Stromal cell of bone marrow (primary cell): ENCODE data around the gene SEMA4G.
"Not testable (repeated sequence)": the region's sequence is repeated elsewhere in the genome, so short reads cannot be mapped to it uniquely, and the experiment has no call there.

ENCODE experiments used
- DNase-seq: peaks from one replicate; pipeline ENCODE4 v3.0.0-alpha.2; 2012; ENCODE audit warnings: low read depth

Gene SEMA4G

DNA sequence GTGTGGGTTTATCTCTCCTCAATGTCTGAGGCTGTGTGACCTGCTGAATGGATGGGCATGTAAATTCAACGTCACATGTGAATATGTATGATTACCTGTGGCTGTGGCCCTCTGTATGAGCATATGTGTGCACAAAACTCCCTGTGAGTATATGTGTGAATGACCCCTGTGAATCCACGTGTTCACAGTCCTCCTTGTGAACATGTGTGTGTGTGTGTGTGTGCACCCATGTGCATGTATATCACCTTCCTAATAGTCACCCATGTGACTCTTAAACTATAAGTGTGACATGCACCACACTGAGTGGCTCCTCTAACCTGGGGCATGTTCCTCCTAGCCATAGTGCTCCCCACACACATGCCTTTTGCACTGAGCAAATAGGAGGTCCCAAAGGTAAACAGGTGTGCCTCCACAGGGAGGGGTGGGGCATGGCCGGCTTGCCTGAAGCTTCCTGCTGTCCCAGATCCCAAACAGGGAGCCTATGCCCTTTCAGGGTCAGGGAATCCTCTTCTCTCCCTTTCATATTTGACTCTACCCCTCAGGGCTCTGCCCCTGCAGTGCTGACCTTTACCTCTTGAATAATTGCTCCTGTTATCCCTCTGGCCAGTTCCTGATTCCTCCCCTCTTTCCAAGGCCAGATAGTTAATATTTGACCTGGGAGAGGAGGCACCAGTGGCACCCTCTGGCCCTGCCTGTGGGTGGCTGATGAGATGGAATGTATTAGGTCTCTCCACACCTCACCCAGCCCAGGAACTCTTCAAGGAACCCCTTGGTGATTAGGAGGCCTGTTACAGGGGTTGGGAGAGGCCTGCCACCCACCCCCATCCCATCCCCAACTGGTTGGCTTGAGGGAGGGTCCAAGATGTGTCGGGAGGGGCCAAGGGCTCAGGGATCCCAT is 1.9 kb downstream of the SEMA4G start:
- no peak for DNase-seq

DNA sequence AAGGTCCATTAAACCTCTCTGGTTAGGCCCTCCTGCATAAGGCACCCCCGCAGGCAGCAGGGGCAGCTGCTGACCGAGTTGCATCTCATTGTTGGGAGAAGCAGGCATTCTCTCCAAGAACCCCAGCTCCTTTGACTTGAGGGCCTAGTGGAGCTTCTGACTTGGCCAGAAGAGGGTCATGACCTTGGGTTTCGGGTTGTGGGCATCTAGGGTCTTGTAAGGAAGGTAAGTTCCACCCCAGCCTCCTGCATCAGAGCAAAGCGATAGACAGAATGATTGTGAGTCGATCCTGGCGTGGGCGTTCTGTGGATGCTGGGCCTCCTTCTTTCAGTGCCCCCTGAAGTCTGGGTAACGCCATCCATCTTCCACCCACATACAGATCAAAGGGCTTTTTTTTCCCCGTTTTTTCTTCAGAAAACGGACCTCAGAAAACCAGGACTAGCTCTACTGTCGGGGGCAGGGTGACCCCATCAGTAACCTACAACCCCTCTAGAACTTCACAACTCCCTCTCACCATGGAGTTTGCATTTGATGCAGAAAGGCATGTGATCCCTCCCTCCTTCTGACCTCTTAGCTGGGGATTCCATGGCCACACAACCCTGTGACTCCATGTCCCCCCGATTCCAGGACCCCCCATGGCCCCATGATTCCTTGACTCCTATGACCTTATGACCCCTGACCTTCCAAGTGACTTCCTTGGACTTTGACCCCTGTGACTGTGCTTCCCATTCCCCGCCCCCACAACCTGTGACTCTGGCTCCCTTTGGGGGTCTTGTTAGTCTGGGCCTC is 3.0 kb downstream of the SEMA4G start:
- no peak for DNase-seq

DNA sequence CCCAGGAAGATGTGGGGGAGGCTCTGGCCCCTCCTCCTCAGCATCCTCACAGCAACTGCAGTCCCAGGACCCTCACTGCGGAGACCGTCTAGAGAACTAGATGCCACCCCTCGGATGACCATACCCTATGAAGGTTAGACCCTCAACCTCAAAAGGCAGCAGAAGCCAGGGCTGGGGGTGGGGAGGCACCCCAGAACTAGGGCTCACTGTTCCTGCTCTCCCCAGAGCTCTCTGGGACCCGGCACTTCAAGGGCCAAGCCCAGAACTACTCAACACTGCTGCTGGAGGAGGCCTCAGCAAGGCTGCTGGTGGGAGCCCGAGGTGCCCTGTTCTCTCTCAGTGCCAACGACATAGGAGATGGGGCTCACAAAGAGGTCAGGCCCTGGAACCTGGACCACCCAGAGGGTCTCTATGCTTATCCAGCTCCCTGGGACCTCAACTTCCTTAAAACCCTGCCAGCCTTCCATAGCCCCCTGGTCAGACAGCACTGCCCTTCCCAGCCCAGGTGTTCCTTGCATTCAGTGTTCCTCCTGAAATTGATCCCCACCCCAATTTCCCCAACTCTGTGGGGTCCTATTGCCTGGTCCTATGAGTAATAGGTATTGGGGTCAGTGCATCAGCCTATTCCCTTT is 3.7 kb downstream of the SEMA4G start:
- DNase-seq: no peak

DNA sequence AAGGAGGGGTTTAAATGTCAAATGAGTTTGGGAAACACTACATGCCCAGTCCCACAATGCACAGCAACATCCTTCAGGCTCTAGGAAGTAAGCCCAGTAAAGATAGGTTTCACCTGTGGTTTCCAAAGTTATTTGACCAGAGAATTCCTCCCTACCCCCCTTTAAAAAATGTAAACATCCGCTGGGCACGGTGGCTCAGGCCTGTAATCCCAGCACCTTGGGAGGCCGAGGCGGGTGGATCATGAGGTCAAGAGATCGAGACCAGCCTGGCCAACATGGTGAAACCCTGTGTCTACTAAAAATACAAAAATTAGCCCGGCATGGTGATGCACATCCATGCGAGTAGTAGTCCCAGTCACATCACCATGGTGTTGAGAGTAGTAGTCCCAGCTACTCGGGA is 6.1 kb downstream of the SEMA4G start:
- not testable (repeated sequence) for DNase-seq

DNA sequence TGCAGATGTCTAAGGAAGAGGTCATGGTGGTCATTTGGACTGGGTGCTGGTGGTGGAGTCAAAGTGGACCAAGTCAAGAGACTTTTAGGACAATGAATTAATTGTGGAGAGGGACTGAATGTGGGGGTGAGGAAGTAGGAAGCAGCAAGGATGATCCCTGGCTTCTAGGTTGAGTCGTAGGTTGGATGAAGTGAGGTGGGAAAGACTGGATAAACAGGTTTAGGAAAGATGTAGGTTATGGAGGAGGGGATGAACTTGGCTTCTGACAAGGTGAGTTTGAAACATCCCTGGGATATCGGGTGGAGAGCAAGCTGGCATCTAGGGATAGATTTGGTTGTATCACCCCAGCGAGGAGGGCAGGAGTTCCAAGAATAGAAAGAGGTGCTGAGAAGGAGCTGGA is 7.6 kb downstream of the SEMA4G start:
- DNase-seq: no peak

DNA sequence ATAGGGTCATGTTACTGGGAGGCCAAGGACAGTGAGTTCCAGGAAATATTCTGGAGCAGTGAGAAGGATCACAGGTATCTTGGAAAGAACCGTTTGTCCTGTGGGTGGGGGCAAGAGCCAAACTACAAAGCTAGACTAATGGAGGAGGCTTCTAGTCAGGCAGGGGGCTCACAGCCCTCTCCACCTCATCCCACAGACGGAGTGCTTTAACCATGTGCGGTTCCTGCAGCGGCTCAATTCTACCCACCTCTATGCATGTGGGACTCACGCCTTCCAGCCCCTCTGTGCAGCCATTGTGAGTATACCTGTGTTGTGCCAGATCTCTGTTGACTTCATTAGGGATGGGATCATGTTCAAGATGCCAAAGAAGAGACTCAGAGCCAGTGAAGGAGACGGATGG is 8.1 kb downstream of the SEMA4G start:
- DNase-seq: no peak

DNA sequence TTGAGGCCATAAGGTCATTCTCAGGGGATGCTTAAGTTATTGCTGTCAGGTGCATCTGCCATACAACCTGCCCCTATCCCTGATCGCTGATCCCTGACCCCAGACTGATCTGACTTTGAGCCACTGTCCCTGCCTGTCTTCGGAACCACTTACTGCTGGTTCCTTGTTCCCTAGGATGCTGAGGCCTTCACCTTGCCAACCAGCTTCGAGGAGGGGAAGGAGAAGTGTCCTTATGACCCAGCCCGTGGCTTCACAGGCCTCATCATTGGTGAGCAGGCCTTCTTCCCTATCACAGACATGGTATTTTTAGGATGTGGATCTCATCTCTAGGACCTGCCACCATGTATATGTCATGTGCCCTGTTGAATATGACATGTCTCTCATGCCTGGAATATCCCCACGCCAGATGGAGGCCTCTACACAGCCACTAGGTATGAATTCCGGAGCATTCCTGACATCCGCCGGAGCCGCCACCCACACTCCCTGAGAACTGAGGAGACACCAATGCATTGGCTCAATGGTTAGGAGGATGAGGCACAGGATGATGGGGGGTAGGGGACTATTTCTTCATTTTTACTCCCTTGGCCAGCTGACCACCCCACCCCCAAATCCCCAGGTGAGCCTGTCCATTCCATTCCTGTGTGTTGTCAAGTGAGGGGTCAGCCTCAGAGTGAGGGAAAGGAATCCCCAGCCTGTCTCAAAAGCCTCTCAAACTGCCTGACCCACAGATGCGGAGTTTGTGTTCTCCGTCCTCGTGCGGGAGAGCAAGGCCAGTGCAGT is 9.0 kb downstream of the SEMA4G start:
- DNase-seq: no peak

DNA sequence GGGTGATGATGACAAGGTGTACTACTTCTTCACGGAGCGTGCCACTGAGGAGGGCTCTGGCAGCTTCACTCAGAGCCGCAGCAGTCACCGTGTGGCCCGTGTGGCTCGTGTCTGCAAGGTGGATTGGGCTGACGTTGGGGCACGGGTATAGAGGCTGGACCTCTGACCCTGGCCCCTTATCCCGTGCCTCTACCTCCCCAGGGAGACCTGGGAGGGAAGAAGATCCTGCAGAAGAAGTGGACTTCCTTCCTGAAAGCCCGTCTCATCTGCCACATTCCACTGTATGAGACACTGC is 9.5 kb downstream of the SEMA4G start:
- no peak for DNase-seq

DNA sequence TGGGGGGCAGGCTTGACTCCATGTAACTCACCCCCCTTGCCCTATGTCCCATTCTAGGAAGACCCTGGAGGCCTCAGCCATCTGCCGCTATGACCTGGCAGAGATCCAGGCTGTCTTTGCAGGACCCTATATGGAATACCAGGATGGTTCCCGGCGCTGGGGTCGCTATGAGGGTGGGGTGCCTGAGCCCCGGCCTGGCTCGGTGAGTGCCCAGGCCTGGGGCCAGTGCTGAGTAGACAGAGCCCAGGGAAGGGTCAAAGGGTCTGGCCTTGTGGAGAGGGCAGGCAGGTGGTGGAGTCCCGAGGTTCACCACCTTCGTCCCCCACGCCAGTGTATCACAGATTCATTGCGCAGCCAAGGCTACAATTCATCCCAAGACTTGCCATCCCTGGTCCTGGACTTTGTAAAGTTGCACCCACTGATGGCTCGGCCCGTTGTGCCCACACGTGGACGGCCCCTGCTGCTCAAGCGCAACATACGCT is 10.5 kb downstream of the SEMA4G start:
- no peak for DNase-seq

DNA sequence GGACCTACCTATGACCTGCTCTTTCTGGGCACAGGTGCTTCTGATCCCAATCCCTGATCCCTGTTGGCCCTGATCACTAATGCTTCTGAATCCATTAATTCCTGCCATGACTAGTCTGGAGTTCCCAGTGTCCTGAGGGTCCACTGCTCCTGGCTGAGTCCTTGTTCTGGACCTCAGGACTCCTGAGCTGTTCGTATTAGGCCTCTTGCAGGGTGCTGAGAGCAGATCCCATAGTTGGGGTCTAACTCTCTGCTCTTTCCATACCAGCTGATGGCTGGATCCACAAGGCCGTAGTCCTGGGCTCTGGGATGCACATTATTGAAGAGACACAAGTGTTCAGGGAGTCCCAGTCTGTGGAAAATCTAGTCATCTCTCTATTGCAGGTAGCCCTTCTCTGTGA is 11.0 kb downstream of the SEMA4G start:
- DNase-seq: no peak

DNA sequence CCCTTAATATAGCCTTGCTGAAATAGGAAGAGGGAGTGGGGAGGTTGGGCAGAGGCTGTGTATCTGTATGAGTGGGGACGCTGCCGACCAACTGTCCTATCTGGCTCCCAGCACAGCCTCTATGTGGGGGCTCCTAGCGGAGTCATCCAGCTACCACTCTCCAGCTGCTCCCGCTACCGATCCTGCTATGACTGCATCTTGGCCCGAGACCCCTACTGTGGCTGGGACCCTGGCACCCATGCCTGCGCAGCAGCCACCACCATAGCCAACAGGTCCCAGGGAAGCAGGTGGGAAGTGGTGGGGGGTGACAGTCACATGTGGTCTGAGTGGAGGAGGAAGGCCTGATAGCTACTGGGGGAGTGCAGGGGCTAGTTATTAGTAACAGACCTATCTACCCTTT is 11.4 kb downstream of the SEMA4G start:
- DNase-seq: no peak

DNA sequence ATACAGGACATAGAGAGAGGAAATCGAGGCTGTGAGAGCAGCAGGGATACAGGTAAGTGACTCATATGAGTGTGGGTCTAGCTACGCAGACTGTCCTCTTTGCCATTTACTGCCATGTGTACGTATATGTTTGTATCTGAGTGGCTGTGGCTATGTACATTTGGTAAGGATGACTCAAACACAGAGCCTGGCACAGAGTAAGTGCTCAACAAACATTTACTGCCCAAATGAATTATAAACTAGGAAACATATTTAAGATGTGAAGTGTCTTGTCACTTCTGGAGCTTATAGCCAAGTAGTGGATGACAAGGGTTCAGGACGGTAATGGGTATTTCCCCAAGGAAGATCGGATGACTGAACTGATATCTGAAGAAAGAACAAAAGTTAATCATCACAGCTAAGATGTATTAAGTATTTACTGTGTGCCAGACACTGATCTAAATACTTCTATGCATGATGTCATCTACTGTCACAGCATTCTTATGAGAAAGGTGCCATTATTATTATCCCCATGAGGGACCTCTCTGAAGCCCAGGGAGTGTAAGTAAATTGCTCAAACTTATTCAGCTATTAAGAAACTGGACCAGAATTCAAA is 12.0 kb downstream of the SEMA4G start:
- no peak for DNase-seq

DNA sequence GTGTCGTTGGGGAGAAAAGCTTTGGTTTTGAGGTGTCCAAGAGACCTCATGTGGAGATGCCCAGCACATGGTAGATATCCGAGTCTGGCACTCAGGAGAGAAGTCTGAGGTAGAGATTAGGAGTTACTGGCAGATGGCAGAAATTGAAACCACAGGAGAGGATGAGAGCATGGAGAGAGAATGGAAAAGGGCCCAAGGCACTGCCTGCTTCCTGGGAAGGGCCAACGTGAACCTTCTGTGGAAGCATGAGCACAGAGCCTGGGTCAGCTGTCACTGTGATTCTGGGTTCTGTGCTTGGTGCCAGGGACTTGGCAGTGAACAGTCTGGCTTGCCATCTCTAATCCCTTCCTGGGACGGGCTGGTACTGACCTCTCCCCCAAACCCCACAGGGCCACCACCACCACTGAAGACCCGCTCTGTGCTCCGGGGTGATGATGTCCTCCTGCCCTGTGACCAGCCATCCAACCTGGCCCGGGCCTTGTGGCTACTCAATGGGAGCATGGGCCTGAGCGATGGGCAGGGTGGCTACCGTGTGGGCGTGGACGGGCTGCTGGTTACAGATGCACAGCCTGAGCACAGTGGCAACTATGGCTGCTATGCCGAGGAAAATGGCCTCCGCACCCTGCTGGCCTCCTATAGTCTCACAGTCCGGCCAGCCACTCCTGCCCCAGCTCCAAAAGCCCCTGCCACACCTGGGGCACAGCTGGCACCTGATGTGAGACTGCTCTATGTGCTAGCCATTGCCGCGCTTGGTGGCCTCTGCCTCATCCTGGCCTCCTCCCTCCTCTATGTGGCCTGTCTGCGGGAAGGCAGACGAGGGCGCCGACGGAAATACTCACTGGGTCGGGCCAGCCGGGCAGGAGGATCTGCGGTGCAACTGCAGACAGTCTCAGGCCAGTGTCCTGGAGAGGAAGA is 13.9 kb downstream of the SEMA4G start:
- DNase-seq: no peak

DNA sequence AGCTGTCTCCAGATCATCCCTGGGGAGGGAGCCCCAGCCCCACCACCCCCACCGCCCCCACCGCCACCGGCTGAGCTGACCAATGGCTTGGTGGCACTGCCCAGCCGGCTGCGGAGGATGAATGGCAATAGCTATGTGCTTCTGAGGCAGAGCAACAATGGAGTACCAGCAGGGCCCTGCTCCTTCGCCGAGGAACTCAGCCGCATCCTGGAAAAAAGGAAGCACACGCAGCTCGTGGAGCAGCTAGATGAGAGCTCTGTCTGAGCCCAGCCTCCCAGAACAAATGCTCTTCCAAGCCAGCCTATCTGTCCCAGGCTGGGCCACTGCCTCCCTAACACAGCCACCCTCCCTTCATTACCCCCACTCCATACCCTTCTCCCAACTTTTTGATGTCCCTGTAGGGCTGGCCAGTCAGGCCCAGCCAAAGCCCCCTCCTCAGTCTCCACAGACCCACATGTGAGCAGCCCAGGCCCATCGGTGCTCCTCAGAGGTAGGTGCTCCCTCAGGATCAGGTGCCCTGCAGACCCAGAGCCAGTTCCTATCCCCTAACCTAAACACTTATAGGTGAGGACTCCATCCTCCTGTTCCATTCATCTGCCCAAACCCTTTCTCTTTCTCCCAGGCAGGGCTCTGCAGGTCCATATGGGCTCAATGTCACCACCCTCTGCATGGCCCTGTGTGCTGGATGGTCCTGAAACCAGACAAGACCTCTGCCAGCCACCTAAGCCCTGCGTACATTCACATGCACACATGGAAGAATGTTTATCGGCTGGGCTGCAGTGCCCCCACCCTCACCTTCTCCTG is 14.8 kb downstream of the SEMA4G start:
- no peak for DNase-seq

DNA sequence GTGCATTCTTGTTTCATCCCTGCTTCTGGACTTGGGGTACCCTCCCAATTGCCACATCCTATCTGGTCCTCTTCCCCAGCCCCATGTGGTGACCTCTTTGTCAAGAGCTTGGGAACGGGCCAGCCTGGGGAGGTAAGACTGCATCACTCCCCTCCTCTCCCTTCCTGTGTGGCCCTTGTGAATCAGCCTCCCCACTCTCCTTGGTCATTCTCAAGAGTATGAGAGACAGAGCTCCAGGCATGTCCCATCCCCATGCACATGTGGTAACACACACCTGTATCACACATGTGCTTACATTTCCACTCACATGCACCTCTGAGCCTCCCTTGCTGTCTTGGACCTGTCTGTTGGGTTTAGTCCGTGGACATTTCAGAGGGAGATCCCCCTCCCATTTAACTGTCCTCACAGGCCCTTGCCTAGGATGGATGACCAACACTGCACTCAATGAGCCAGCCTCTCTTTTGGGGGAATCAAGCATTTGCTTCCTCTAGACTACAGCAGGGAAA is 15.4 kb downstream of the SEMA4G start:
- no peak for DNase-seq

DNA sequence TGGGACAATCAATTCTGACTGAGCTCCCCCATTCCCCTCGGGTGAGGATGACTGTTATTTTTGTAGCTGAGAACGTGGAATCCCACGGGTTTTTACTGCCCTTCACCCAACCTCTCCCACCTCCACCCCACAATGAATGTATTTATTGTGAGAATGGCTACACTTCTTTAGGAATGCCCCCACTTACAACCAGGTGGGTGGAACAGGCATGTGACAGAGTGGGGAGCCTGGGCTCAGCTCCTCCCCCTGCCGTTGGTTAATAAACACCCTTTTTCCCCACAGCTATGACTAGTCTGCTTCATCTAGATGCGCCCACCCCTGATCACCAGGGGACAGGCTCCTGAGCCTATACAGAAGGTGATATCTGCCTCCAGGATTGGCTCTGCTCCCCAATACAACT is 16.0 kb downstream of the SEMA4G start:
- no peak for DNase-seq

DNA sequence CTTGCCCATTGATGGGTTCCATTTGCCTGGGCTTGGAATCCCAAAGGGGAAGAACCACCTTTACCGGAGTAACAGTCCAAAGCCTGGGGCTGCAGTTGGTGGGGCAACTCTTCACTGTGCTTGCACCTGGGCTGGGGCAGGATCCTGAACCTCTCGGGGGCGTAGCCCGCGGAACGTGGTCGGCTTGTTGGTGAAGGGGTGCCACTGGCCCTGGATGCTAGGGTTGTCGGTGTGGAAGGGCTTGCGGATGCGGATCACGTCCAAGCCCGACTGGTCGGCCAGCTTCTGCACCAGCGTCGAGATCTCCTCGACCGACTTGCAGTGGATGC is 17.3 kb downstream of the SEMA4G start:
- DNase-seq: no peak

DNA sequence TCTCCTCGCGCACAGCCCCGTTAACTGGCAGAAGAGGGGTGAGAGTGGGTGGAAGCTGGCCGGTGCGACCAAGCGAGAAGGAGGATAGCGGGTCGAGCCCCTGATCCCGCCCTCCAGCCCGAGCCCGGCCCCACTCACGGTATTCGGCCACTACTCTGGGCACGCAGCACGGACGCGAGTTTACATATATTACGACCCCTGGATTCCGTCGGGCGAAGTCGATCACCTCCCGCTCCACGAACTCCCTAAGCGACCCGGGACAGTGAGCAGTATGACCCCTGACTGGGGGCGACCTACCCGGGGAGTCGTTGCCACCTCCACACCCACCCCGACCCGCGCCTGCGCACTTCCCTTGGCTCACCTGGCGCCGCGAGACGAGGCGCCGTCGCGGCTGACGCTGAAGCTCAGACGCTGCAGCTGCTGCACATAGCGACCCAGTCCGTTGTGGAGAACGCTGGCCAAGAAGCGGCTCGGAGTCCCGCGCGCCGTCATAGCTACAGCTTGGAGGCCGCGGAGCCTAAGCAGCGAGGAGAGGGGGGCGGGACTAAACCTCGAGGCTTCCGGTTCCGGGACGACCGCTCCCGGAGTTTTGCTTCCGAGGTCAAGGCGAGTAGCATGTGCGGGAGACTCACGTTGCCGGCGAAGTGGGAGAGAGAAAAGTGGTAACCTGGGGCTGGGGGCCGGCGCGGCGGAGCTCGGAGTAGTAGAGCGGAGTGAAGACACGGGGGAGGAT is 17.8 kb downstream of the SEMA4G start, which contains the start of the genes MRPL43 and TWNK:
MRPL43 (minus strand) TSS at position 546 of the 733 bp plus-strand sequence; CDS start at position 492, 54 bp downstream.
TWNK (plus strand) TSS at position 592 of the 733 bp plus-strand sequence. CDS start 668 bp downstream, outside the sequence.
- DNase-seq: peak; percentile 52

DNA sequence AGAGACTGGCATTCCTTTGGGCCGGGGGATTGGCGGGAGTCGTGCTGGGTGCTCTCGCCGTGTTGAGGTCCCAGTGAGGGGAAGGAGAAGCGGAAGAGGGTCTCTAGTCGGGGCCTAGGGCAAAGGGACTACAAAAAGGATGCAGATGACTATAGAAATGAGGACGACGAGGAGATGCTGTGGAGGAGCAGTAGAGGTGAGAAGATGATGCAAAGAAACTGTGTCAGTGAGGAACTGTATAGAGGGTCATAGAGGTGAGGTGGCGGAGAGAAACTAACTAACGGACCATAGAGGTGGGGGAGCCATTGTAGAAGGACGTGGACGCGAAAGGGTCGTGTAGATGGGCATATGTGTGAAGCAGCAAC is 18.4 kb downstream of the SEMA4G start:
- no peak for DNase-seq
